ENCODE data around the gene RHBDL1. TPM values are rescaled to one million over a fixed set of nuclear protein-coding genes. Genes with fewer than 3 reads are reported as not detected.

RHBDL1 gene
- polyA plus RNA-seq, 2 donors, result 0.49 to 1.7 TPM

DNA sequence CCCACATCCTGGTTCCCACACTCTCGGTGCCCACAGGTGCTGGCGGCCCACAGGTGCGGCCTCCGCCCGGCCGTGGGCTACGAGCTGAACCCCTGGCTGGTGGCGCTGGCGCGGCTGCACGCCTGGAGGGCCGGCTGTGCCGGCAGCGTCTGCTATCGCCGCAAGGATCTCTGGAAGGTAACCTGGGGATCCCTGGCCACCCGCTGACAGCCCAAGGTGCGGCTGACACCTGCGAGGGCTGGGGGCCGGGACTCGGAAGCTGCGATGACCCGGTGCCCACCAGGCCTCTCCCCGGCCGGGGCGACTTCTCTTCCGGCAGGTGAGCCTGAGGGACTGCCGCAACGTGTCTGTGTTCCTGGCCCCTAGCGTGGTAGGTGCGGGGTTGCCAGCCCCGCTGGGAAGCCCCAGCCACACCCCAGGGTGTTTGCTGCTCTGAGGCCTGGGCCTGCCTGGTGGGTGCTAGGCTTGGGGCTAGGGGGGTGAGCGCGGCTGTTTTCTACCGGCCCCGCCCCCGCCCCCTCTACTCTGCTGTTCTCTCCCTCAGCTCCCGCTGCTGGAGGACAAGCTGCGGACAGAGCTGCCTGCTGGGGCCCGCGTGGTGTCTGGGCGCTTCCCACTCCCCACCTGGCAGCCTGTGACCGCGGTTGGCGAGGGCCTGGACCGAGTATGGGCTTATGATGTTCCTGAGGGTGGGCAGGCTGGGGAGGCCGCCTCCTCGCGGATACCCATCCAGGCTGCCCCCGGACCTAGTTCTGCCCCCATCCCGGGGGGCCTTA is 46.5 kb downstream of the RHBDL1 start:
- WGBS, 2 donors, result 74 to 80% methylated on average over 51 of the region's 51 CpGs
- peak overlapping the region; percentile 65 to 85 for H3K4me3 ChIP-seq (ENCODE audit: low read depth in 1 of 2, low read length in 2 of 2)
- no peaks in the 10 kb centered on the region for H3K9me3 ChIP-seq (ENCODE audit: control insufficient read depth in 2 of 2, insufficient read depth in 1 of 2, low read depth in 1 of 2, low read length in 1 of 2)
- H3K27me3 ChIP-seq (ENCODE audit: control insufficient read depth in 1 of 2, insufficient read depth in 2 of 2, low read length in 2 of 2), result no peaks in the 10 kb centered on the region
- H3K36me3 ChIP-seq (ENCODE audit: control insufficient read depth in 2 of 2, insufficient read depth in 2 of 2, low read length in 1 of 2), result no peaks in the 10 kb centered on the region
- peak overlapping the region; percentile 29 to 78 for H3K27ac ChIP-seq (ENCODE audit: low read depth in 2 of 2, low read length in 1 of 2)
- H3K4me1 ChIP-seq (ENCODE audit: control insufficient read depth in 2 of 2, insufficient read depth in 2 of 2, low read length in 1 of 2), result peaks cover 9 to 21% of the 10 kb centered on the region in 2 donors

DNA sequence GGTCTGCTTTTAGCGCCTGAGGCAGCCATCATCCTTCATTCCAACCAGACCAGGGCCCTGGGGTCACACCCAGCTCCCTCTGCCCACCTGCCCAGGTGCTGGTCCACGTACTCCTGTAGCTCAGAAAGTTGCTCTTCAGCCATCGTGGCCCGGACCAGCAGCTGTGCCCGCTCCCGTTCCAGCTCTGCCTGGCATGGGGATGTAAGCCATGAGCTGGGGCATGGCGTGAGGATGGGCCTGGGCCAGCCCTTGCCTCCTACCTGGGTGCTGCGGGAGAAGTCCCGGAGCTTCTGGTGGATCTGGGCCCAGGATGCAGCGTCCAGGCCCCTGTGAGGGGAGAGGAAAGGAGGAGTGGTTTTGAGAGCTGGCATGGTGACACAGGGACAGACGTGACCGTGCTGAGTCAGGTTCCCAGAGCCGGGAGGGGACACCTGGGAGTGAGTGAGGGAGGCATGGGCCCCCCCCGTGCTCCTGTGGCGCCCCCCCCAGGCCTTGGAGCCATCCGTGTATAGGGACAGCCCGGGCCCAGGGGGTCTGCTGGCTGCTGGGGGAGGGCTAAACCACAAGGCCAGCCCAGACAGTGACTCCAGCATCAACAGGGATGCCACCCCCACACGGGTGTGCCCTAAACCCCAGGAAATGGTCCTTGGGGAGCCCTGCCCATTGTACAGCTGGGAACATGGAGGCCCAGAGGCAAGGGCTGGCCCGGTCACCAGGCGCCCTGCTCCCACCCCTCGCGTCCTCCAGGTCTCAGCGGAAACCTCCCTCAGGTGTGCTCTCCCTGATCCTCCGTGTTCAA is 47.6 kb downstream of the RHBDL1 start:
- H3K27me3 ChIP-seq (ENCODE audit: control insufficient read depth in 1 of 2, insufficient read depth in 2 of 2, low read length in 2 of 2), result peaks cover 0 to 4% of the 10 kb centered on the region in 2 donors
- H3K4me1 ChIP-seq (ENCODE audit: control insufficient read depth in 2 of 2, insufficient read depth in 2 of 2, low read length in 1 of 2), result peaks cover 11 to 28% of the 10 kb centered on the region in 2 donors
- H3K27ac ChIP-seq (ENCODE audit: low read depth in 2 of 2, low read length in 1 of 2), result no peak overlapping the region
- H3K36me3 ChIP-seq (ENCODE audit: control insufficient read depth in 2 of 2, insufficient read depth in 2 of 2, low read length in 1 of 2), result no peaks in the 10 kb centered on the region
- 77 to 79% methylated on average over 24 of the region's 24 CpGs for WGBS, 2 donors
- no peak overlapping the region for H3K4me3 ChIP-seq (ENCODE audit: low read depth in 1 of 2, low read length in 2 of 2)
- no peaks in the 10 kb centered on the region for H3K9me3 ChIP-seq (ENCODE audit: control insufficient read depth in 2 of 2, insufficient read depth in 1 of 2, low read depth in 1 of 2, low read length in 1 of 2)

GRCh38 chr16:723695-724094 is 48.2 kb downstream of the RHBDL1 start:
- Histone ChIP-seq H3K36me3 (ENCODE audit: control insufficient read depth in 2 of 2, insufficient read depth in 2 of 2, low read length in 1 of 2) (no peaks in the 10 kb centered on the region), H3K9me3 (ENCODE audit: control insufficient read depth in 2 of 2, insufficient read depth in 1 of 2, low read depth in 1 of 2, low read length in 1 of 2) (no peaks in the 10 kb centered on the region), H3K27me3 (ENCODE audit: control insufficient read depth in 1 of 2, insufficient read depth in 2 of 2, low read length in 2 of 2) (peaks cover 0 to 8% of the 10 kb centered on the region in 2 donors), H3K4me1 (ENCODE audit: control insufficient read depth in 2 of 2, insufficient read depth in 2 of 2, low read length in 1 of 2) (peaks cover 14 to 34% of the 10 kb centered on the region in 2 donors), H3K4me3 (ENCODE audit: low read depth in 1 of 2, low read length in 2 of 2) (no peak overlapping the region), H3K27ac (ENCODE audit: low read depth in 2 of 2, low read length in 1 of 2) (no peak overlapping the region)
- 85 to 86% methylated on average over 9 of the region's 9 CpGs for WGBS, 2 donors

DNA sequence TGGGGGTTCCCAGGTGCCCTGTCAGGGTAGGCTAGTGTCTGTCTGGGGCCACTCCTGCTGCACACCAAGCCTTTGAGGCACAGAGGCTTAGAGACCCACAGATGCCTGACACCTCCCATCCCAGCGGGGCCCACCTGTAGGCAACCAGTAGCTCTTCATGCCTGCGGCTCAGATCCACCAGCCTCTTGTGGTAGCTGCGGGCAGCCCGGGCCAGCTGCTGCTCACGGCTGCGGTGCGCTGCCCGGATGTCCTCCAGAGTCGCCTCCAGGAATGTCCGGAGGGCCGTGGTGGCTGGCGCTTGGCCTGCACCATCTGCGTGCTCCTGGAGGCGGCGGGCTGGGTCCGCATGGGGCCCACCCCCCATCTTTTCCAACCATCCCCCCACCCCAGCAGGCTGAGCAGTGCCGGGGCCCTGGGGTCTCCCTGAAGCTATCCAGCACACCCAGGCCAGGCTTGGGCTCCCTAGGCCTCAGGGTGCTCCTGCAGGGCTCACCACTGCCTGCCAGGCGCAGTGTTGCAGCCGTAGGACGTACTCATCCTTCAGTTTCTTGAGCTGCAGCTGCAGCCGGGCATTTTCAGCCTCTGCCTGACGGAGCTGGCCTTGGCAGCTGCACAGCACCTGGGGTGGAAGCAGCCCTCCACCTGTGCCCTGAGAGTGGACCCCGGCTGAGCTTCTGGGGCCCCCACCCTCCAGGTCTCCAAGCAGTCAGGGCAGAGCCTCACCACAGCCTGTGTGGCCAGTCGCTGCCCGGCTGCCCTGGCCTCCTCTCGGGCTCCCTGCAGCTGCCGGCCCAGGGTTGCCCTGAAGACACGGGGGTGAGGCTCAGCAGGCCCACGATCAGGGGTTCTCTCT is 48.9 kb downstream of the RHBDL1 start:
- H3K4me3 ChIP-seq (ENCODE audit: low read depth in 1 of 2, low read length in 2 of 2), result no peak overlapping the region
- H3K4me1 ChIP-seq (ENCODE audit: control insufficient read depth in 2 of 2, insufficient read depth in 2 of 2, low read length in 1 of 2), result peaks cover 14 to 38% of the 10 kb centered on the region in 2 donors
- no peaks in the 10 kb centered on the region for H3K36me3 ChIP-seq (ENCODE audit: control insufficient read depth in 2 of 2, insufficient read depth in 2 of 2, low read length in 1 of 2)
- 63 to 68% methylated on average over 29 of the region's 29 CpGs for WGBS, 2 donors
- no peaks in the 10 kb centered on the region for H3K9me3 ChIP-seq (ENCODE audit: control insufficient read depth in 2 of 2, insufficient read depth in 1 of 2, low read depth in 1 of 2, low read length in 1 of 2)
- peaks cover 0 to 8% of the 10 kb centered on the region in 2 donors for H3K27me3 ChIP-seq (ENCODE audit: control insufficient read depth in 1 of 2, insufficient read depth in 2 of 2, low read length in 2 of 2)
- H3K27ac ChIP-seq (ENCODE audit: low read depth in 2 of 2, low read length in 1 of 2), result no peak overlapping the region

- 63 to 75% methylated on average over 6 to 7 of the region's 7 CpGs for WGBS, 2 donors
- H3K27me3 ChIP-seq (ENCODE audit: control insufficient read depth in 1 of 2, insufficient read depth in 2 of 2, low read length in 2 of 2), result peaks cover 0 to 8% of the 10 kb centered on the region in 2 donors
- H3K36me3 ChIP-seq (ENCODE audit: control insufficient read depth in 2 of 2, insufficient read depth in 2 of 2, low read length in 1 of 2), result no peaks in the 10 kb centered on the region
- no peaks in the 10 kb centered on the region for H3K9me3 ChIP-seq (ENCODE audit: control insufficient read depth in 2 of 2, insufficient read depth in 1 of 2, low read depth in 1 of 2, low read length in 1 of 2)
- H3K27ac ChIP-seq (ENCODE audit: low read depth in 2 of 2, low read length in 1 of 2), result no peak overlapping the region
- peaks cover 14 to 35% of the 10 kb centered on the region in 2 donors for H3K4me1 ChIP-seq (ENCODE audit: control insufficient read depth in 2 of 2, insufficient read depth in 2 of 2, low read length in 1 of 2)
- no peak overlapping the region for H3K4me3 ChIP-seq (ENCODE audit: low read depth in 1 of 2, low read length in 2 of 2)
These were observed 49.5 kb downstream of the RHBDL1 start for GRCh38 chr16:725041-725376.

GRCh38 chr16:725463-726187 is 50.2 kb downstream of the RHBDL1 start:
- Histone ChIP-seq H3K27ac (ENCODE audit: low read depth in 2 of 2, low read length in 1 of 2) (no peak overlapping the region), H3K36me3 (ENCODE audit: control insufficient read depth in 2 of 2, insufficient read depth in 2 of 2, low read length in 1 of 2) (peaks cover 0 to 1% of the 10 kb centered on the region in 2 donors), H3K27me3 (ENCODE audit: control insufficient read depth in 1 of 2, insufficient read depth in 2 of 2, low read length in 2 of 2) (peaks cover 0 to 8% of the 10 kb centered on the region in 2 donors), H3K4me3 (ENCODE audit: low read depth in 1 of 2, low read length in 2 of 2) (no peak overlapping the region), H3K9me3 (ENCODE audit: control insufficient read depth in 2 of 2, insufficient read depth in 1 of 2, low read depth in 1 of 2, low read length in 1 of 2) (no peaks in the 10 kb centered on the region), H3K4me1 (ENCODE audit: control insufficient read depth in 2 of 2, insufficient read depth in 2 of 2, low read length in 1 of 2) (peaks cover 10 to 32% of the 10 kb centered on the region in 2 donors)
- 60 to 62% methylated on average over 23 of the region's 23 CpGs for WGBS, 2 donors

DNA sequence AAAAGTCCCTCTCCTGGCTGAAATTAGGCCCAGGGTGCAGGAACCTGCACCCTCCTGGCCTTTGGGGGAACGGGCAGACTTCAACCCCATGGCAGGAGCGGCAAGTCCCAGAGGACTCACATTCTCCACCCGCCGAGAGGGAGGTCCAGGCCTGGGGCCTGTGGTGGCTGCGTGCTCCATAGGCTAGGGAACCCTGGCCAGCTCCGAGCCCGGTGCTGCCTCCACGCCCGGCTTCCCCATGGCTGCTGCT is 50.6 kb downstream of the RHBDL1 start:
- H3K4me1 ChIP-seq (ENCODE audit: control insufficient read depth in 2 of 2, insufficient read depth in 2 of 2, low read length in 1 of 2), result peaks cover 10 to 32% of the 10 kb centered on the region in 2 donors
- H3K27me3 ChIP-seq (ENCODE audit: control insufficient read depth in 1 of 2, insufficient read depth in 2 of 2, low read length in 2 of 2), result peaks cover 0 to 8% of the 10 kb centered on the region in 2 donors

DNA sequence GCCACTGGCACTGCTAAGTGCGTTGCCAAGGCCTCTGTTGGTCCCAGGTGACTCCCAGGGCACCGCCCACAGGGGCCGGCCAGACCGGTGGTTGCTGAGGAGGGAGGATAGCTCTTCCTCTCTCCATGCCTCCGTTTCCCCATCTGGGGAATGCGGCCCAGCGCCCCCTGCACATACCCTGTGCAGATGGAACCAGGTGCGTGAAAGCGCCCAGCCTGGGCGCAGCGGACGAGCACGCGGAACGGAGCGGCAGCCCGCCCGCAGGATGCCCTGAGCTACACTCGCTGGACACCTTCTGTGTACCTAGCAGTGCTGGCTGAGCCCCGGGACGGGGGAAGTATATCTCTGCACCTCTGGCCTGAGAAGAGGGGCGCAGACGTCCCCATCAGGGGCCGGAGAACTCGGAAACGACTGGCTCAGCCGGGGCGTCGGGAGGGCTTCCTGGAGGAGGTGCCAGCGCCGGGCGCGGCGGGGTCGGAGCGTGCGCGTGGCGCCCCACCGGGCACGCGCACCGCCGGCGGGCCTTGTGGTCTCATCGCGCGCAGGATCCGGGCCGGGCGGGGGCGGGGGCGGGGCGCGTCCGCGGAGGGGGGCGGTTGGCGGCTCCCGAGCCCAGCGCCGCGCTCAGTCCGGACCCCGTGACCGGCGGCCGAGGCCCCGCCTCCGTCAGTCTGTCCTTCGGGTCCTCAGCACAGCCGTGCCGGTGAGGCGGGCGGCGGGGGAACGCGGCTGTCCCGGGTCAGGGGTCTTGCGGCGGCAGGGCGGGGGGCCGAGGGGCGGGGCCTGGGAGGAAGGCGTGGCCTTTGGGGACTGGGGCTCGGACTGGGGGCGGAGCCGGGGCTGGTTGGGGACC is 51.2 kb downstream of the RHBDL1 start, which contains the start of the genes CCDC78 and HAGHL:
Gene CCDC78 (minus strand): TSS at position 6 of the 853 bp plus-strand sequence. CDS start 76 bp downstream, outside the sequence.
Gene HAGHL (plus strand): TSS at position 669 of the 853 bp plus-strand sequence. CDS start 404 bp downstream, outside the sequence.
- H3K9me3 ChIP-seq (ENCODE audit: control insufficient read depth in 2 of 2, insufficient read depth in 1 of 2, low read depth in 1 of 2, low read length in 1 of 2), result no peaks in the 10 kb centered on the region
- peaks cover 8 to 27% of the 10 kb centered on the region in 2 donors for H3K4me1 ChIP-seq (ENCODE audit: control insufficient read depth in 2 of 2, insufficient read depth in 2 of 2, low read length in 1 of 2)
- peaks cover 0 to 11% of the 10 kb centered on the region in 2 donors for H3K36me3 ChIP-seq (ENCODE audit: control insufficient read depth in 2 of 2, insufficient read depth in 2 of 2, low read length in 1 of 2)
- peaks cover 0 to 8% of the 10 kb centered on the region in 2 donors for H3K27me3 ChIP-seq (ENCODE audit: control insufficient read depth in 1 of 2, insufficient read depth in 2 of 2, low read length in 2 of 2)
- H3K4me3 ChIP-seq (ENCODE audit: low read depth in 1 of 2, low read length in 2 of 2), result peak within 1 kb of the TSS; percentile 34 to 43
- WGBS, 2 donors, result 2 to 3% methylated on average over 71 to 88 of the region's 88 CpGs
- H3K27ac ChIP-seq (ENCODE audit: low read depth in 2 of 2, low read length in 1 of 2), result peak within 1 kb of the TSS in 1 of 2 donors; percentile 49

More for the DNA sequence above, 50.6 kb downstream of the RHBDL1 start:
- H3K4me3 ChIP-seq (ENCODE audit: low read depth in 1 of 2, low read length in 2 of 2), result no peak overlapping the region
- no peak overlapping the region for H3K27ac ChIP-seq (ENCODE audit: low read depth in 2 of 2, low read length in 1 of 2)
- WGBS, 2 donors, result 19 to 23% methylated on average over 9 of the region's 9 CpGs
- no peaks in the 10 kb centered on the region for H3K9me3 ChIP-seq (ENCODE audit: control insufficient read depth in 2 of 2, insufficient read depth in 1 of 2, low read depth in 1 of 2, low read length in 1 of 2)
- peaks cover 0 to 6% of the 10 kb centered on the region in 2 donors for H3K36me3 ChIP-seq (ENCODE audit: control insufficient read depth in 2 of 2, insufficient read depth in 2 of 2, low read length in 1 of 2)

All from esophagus (tissue), 2 donors.